Fibroblast of mammary gland (primary cell): ENCODE data around the gene PSD.
A peak's percentile ranks its signal among the peaks of the same experiment; 100 is the strongest.

Experiments
- DNase-seq: peaks from one replicate; pipeline ENCODE4 v3.0.0-alpha.2; 2010; ENCODE audit warnings: low read depth
- H3K4me3 ChIP-seq: 2 replicates; pipeline ENCODE4 v1.5.1; 2011; ENCODE audit warnings: low read depth, mild to moderate bottlenecking, low read length, moderate library complexity; ENCODE audit not compliant: control insufficient read depth
- TF ChIP-seq, protein P1 (sequence below): conservative IDR thresholded peaks from 2 replicates; pipeline ENCODE4 v1.5.1; 2011; ENCODE audit warnings: low read depth, low read length, inconsistent platforms; ENCODE audit not compliant: control insufficient read depth, insufficient read depth

PSD gene

GRCh38 chr10:102413806-102414561 lies 4.6 kb downstream of the PSD start:
- TF ChIP-seq, protein P1, sequence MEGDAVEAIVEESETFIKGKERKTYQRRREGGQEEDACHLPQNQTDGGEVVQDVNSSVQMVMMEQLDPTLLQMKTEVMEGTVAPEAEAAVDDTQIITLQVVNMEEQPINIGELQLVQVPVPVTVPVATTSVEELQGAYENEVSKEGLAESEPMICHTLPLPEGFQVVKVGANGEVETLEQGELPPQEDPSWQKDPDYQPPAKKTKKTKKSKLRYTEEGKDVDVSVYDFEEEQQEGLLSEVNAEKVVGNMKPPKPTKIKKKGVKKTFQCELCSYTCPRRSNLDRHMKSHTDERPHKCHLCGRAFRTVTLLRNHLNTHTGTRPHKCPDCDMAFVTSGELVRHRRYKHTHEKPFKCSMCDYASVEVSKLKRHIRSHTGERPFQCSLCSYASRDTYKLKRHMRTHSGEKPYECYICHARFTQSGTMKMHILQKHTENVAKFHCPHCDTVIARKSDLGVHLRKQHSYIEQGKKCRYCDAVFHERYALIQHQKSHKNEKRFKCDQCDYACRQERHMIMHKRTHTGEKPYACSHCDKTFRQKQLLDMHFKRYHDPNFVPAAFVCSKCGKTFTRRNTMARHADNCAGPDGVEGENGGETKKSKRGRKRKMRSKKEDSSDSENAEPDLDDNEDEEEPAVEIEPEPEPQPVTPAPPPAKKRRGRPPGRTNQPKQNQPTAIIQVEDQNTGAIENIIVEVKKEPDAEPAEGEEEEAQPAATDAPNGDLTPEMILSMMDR = no peak
- H3K4me3 ChIP-seq = no peak overlapping the region
- no peak for DNase-seq

GRCh38 chr10:102413053-102413705 lies 5.4 kb downstream of the PSD start:
- TF ChIP-seq, protein P1 = no peak
- no peak overlapping the region for H3K4me3 ChIP-seq
- DNase-seq = no peak

- TF ChIP-seq, protein P1 = no peak
- no peak for DNase-seq
- H3K4me3 ChIP-seq = no peak overlapping the region
Measured at GRCh38 chr10:102412293-102412692, 6.3 kb downstream of the PSD start.

DNA sequence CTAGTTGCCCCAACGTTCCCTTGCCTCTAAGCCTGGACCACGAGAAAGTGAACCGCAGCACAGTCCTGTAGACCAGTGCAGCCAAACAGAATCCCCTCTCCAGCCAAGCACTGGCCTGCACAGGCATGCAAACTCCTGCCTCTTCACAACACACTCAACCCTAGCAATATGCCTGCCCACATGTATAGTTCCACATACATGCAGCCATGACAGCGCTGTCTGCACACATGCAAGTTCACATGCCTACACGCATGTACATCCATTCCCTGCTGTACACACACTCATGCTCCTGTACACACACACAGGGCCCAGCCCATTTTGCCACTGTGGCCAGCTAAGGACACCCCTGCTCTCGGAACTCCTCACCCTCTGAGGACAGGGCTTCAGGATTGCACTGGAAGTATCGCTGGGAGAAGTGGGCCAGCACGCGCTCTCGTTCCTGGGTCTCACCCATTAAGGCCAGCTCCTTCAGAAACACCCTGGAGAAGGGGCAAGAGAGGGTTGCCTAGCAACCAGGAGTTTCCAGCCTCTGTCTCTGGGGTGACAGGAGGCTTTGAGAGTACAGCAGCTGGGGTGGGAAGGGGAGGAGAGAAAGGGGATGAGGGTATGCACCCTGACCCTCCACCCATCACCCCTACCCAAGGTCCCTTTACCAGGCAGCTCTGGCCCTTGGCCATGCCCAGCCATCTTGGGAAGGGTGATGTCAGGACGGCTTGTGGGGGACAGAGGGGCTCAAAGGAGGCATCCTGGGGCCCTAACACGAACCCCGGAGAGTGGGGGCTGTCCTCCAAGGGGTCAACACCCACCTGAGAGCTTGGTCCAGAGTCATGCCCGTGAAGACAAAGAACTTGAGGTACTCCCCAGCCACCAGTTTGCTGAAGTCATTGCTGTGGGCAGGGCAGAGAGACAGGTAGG lies 7.0 kb downstream of the PSD start:
- no peak for DNase-seq
- no peak overlapping the region for H3K4me3 ChIP-seq
- TF ChIP-seq, protein P1 = no peak

GRCh38 chr10:102410429-102411073 lies 8.0 kb downstream of the PSD start:
- peak overlapping the region; percentile 31 for H3K4me3 ChIP-seq
- no peak for DNase-seq
- TF ChIP-seq, protein P1 = no peak
